SK-N-SH (cell line): Measurements from ENCODE around the gene KIF6. TPM values are rescaled to one million over a fixed set of nuclear protein-coding genes. Genes with fewer than 3 reads are reported as not detected.

Source experiments
- CTCF ChIA-PET: fragments of 300-600, 350-600 bp; formaldehyde crosslinking; extraction: SDS; loops from one replicate; lab custom pipeline; 2021; lab: Yijun Ruan, JAX
- POLR2A ChIA-PET: fragments of 350-600 bp; sonication (Branson Sonifier 250); formaldehyde crosslinking; extraction: SDS; loops from one replicate; lab custom pipeline; 2020; ENCODE audit warnings: antibody characterized with exemption, inconsistent platforms; lab: Yijun Ruan, JAX
- DNase-seq: peaks from one replicate; pipeline ENCODE4 v3.0.0; 2012
- H2AFZ ChIP-seq: fragments of 200-600 bp; sonication (generic); 2 replicates; pipeline ENCODE4 v1.8.1; 2016; ENCODE audit warnings: antibody characterized with exemption, mild to moderate bottlenecking, low read depth
- H3F3A ChIP-seq: fragments of 200-600 bp; sonication (generic); replicated peaks from 2 replicates; pipeline ENCODE3; 2016; ENCODE audit warnings: antibody characterized with exemption, mild to moderate bottlenecking; ENCODE audit not compliant: insufficient read depth
- H3K27ac ChIP-seq, 2 experiments: fragments of 200-500 bp in 1 of 2; fragments of 200-600 bp in 1 of 2; sonication (Bioruptor generic) in 1 of 2; sonication (generic), shearing (Covaris generic) in 1 of 2; 2 replicates each; pipeline versions ENCODE4 v1.5.1 to v1.6.1; 2014 to 2016; ENCODE audit warnings: low read depth in 2 of 2, inconsistent platforms in 1 of 2, low read length in 1 of 2, mild to moderate bottlenecking in 1 of 2, mixed read lengths in 1 of 2
- H3K27me3 ChIP-seq: fragments of 200-600 bp; sonication (generic), shearing (Covaris generic); 2 replicates; pipeline ENCODE4 v1.6.1; 2016; ENCODE audit warnings: mixed run types; ENCODE audit not compliant: insufficient read depth
- H3K36me3 ChIP-seq, 2 experiments: fragments of 200-500 bp in 1 of 2; fragments of 200-600 bp in 1 of 2; sonication (Bioruptor generic) in 1 of 2; sonication (generic) in 1 of 2; replicated peaks in 1 of 2; 2 replicates each; pipeline versions ENCODE3 to v1.5.1; 2014 to 2016; ENCODE audit warnings: low read length in 1 of 2, mild to moderate bottlenecking in 1 of 2; ENCODE audit not compliant: insufficient read depth in 2 of 2, control insufficient read depth in 1 of 2
- H3K4me1 ChIP-seq, 2 experiments: fragments of 200-500 bp in 1 of 2; fragments of 200-600 bp in 1 of 2; sonication (Bioruptor generic) in 1 of 2; sonication (generic), shearing (Covaris generic) in 1 of 2; 2 replicates each; pipeline versions ENCODE4 v1.5.1 to v1.6.1; 2014 to 2016; ENCODE audit warnings: low read depth in 1 of 2, low read length in 1 of 2, mixed run types in 1 of 2; ENCODE audit not compliant: insufficient read depth in 2 of 2, control insufficient read depth in 1 of 2
- H3K4me2 ChIP-seq: fragments of 200-600 bp; sonication (generic), shearing (Covaris generic); 2 replicates; pipeline ENCODE4 v1.6.1; 2017; ENCODE audit warnings: mixed run types
- H3K4me3 ChIP-seq, 2 experiments: fragments of 200-500 bp in 1 of 2; fragments of 200-600 bp in 1 of 2; sonication (Bioruptor generic) in 1 of 2; sonication (generic), shearing (Covaris generic) in 1 of 2; 2 replicates each; pipeline versions ENCODE4 v1.5.1 to v1.8.1; 2014 to 2016; ENCODE audit warnings: low read depth in 2 of 2, inconsistent platforms in 1 of 2, low read length in 1 of 2, mild to moderate bottlenecking in 1 of 2, mixed read lengths in 1 of 2, moderate library complexity in 1 of 2
- H3K79me2 ChIP-seq: fragments of 200-600 bp; sonication (generic); 2 replicates; pipeline ENCODE4 v1.8.1; 2017; ENCODE audit warnings: mild to moderate bottlenecking; ENCODE audit not compliant: insufficient read depth
- H3K9ac ChIP-seq: fragments of 200-600 bp; sonication (generic); 2 replicates; pipeline ENCODE4 v1.6.1; 2017; ENCODE audit warnings: mixed run types
- H3K9me2 ChIP-seq: fragments of 200-600 bp; sonication (generic); 2 replicates; pipeline ENCODE4 v1.6.1; 2017; ENCODE audit warnings: mixed run types
- H3K9me3 ChIP-seq: fragments of 200-600 bp; sonication (generic); 2 replicates; pipeline ENCODE4 v1.6.1; 2017; ENCODE audit warnings: mixed run types, mild to moderate bottlenecking, moderate library complexity
- H4K20me1 ChIP-seq: fragments of 200-600 bp; sonication (generic); 2 replicates; pipeline ENCODE4 v1.6.1; 2017; ENCODE audit warnings: mild to moderate bottlenecking, mixed run types; ENCODE audit not compliant: insufficient read depth
- CTCF ChIP-seq: fragments of 200-600 bp; sonication (generic); IDR thresholded peaks from 2 replicates; pipeline ENCODE4 v1.6.1; 2017; ENCODE audit warnings: antibody characterized with exemption, mild to moderate bottlenecking, moderate library complexity
- ELF1 ChIP-seq: IDR thresholded peaks from 2 replicates; pipeline ENCODE4 v1.4.0; 2012
- FOSL2 ChIP-seq: IDR thresholded peaks from 2 replicates; pipeline ENCODE4 v1.4.0; 2012; ENCODE audit warnings: low read depth, mild to moderate bottlenecking, moderate library complexity, borderline replicate concordance
- GABPA ChIP-seq: IDR thresholded peaks from 2 replicates; pipeline ENCODE4 v1.4.0; 2012; ENCODE audit warnings: low read depth, mild to moderate bottlenecking
- MEF2A ChIP-seq: IDR thresholded peaks from 2 replicates; pipeline ENCODE4 v1.4.0; 2012; ENCODE audit warnings: low read depth, borderline replicate concordance
- POLR2AphosphoS5 ChIP-seq: IDR thresholded peaks from 2 replicates; pipeline ENCODE4 v1.6.1; 2012; ENCODE audit warnings: low read depth, low read length
- RAD21 ChIP-seq: IDR thresholded peaks from 2 replicates; pipeline ENCODE4 v1.6.1; 2012; ENCODE audit warnings: mild to moderate bottlenecking, low read length
- RXRA ChIP-seq: IDR thresholded peaks from 2 replicates; pipeline ENCODE4 v1.4.0; 2012; ENCODE audit warnings: low read depth, mild to moderate bottlenecking, borderline replicate concordance
- SMC3 ChIP-seq: IDR thresholded peaks from 2 replicates; pipeline ENCODE4 v1.6.1; 2012; ENCODE audit warnings: low read depth, low read length, improper control_type of control experiment
- TAF1 ChIP-seq: IDR thresholded peaks from 2 replicates; pipeline ENCODE4 v1.6.1; 2012; ENCODE audit warnings: low read depth, mild to moderate bottlenecking, low read length, moderate library complexity, borderline replicate concordance
- TCF12 ChIP-seq: IDR thresholded peaks from 2 replicates; pipeline ENCODE4 v1.4.0; 2012
- USF2 ChIP-seq: fragments of 150-350 bp; IDR thresholded peaks from 2 replicates; pipeline ENCODE4 v1.6.1; 2017; ENCODE audit warnings: antibody characterized with exemption, low read length, low read depth, borderline replicate concordance
- WGBS: methylation state at CpG from one replicate; pipeline ENCODE4 v1.1.6; 2017; ENCODE audit warnings: low lambda C conversion rate; 5-methylcytosine and 5-hydroxymethylcytosine counted together
- polyA plus RNA-seq, 3 experiments: library from polyadenylated mRNA; depleted of rRNA; stranded (reverse); fragments of >200 nt; gene quantifications; 2 replicates each; pipeline ENCODE4 v1.2.3, GENCODE V29; 2012
- TF ChIP-seq, protein P1 (sequence below): IDR thresholded peaks from 2 replicates; pipeline ENCODE4 v1.4.0; 2012; ENCODE audit warnings: low read depth, borderline replicate concordance

KIF6 gene
- polyA plus RNA-seq, 1 of the 3 experiments (the other 2 are of a cell fraction) = 0.13 TPM

DNA sequence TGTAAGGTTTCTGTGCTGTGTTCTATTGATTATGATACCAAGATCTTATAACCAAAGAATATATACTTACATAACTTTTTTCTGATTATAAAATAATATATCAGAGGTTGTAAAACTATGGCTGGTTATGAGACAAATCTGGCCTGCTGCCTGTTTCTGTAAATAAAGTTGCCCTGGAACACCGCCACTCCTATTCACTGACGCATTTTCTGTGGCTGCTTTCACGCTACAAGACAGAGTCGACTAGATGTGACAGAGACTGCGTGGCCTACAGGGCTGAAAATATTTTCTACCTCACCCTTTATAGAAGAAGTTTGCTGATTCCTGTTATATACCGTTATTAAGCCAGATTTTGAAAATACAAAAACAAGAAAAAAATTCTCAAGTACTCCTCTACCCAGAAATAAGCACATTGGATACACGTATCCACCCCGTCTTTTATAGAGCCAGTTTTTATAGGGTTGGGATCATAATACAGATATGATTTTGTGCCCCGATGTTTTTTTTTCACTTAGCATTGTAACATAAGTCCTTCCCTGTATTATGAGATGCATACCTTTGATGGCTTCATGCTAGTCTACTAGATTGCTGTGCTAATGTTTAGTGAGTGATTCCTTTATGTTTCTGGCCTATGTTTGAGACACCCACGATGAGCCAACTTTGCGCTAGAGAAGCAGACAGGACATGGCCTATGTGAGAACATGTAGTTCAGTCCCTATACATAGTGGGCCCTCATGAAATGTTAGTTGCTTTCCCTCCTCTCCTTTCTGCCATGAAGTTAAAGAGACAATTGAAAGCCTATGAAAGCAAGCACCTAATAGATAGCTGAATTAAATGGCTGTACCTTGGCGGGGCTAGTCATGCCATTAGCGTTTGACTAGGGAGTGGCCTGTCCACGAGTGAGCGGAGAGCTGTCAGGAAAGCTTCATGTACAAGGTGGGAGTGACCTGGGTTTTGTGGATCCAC is 304.6 kb downstream of the KIF6 start:
- DNase-seq = no peak
- Histone ChIP-seq H3K4me3 (no peak overlapping the region), H3K27me3 (no peaks in the 10 kb centered on the region), H4K20me1 (no peaks in the 10 kb centered on the region), H3K27ac (no peak overlapping the region), H2AFZ (no peak overlapping the region), H3K4me1 (peaks cover 3 to 8% of the 10 kb centered on the region in 2 experiments; a peak in 2 of 4 replicates), H3F3A (no peaks in the 10 kb centered on the region), H3K79me2 (no peaks in the 10 kb centered on the region), H3K36me3 (no peaks in the 10 kb centered on the region), H3K9me2 (no peaks in the 10 kb centered on the region), H3K4me2 (no peak overlapping the region), H3K9ac (no peak overlapping the region), H3K9me3 (no peaks in the 10 kb centered on the region)
- 81% methylated on average over 15 of the region's 15 CpGs for WGBS
- ChIA-PET POLR2A (no interaction called here), CTCF (no interaction called here)
- no peak for TF ChIP-seq TCF12
- TF ChIP-seq, protein P1, sequence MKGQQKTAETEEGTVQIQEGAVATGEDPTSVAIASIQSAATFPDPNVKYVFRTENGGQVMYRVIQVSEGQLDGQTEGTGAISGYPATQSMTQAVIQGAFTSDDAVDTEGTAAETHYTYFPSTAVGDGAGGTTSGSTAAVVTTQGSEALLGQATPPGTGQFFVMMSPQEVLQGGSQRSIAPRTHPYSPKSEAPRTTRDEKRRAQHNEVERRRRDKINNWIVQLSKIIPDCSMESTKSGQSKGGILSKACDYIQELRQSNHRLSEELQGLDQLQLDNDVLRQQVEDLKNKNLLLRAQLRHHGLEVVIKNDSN = no peak
- TF ChIP-seq MEF2A = no peak

- H4K20me1 ChIP-seq = no peaks in the 10 kb centered on the region
- WGBS = 62% methylated on average over 3 of the region's 3 CpGs
- ChIA-PET CTCF (no interaction called here), POLR2A (no interaction called here)
- H2AFZ ChIP-seq = no peak overlapping the region
- H3K9me3 ChIP-seq = no peaks in the 10 kb centered on the region
- H3K9ac ChIP-seq = no peak overlapping the region
- H3K27ac ChIP-seq = no peak overlapping the region
- no peaks in the 10 kb centered on the region for H3F3A ChIP-seq
- H3K36me3 ChIP-seq = no peaks in the 10 kb centered on the region
- peaks cover 0 to 5% of the 10 kb centered on the region in 2 experiments; a peak in 1 of 4 replicates for H3K4me1 ChIP-seq
- TF ChIP-seq TCF12 = no peak
- TF ChIP-seq POLR2AphosphoS5 = no peak
- TF ChIP-seq RXRA = no peak
- no peak for TF ChIP-seq RAD21
- no peak for TF ChIP-seq FOSL2
- no peak for TF ChIP-seq CTCF
- TF ChIP-seq ELF1 = no peak
- TF ChIP-seq TAF1 = no peak
- TF ChIP-seq GABPA = no peak
- TF ChIP-seq SMC3 = no peak
- TF ChIP-seq USF2 = no peak
- no peak overlapping the region for H3K4me2 ChIP-seq
- DNase-seq = no peak
- no peaks in the 10 kb centered on the region for H3K9me2 ChIP-seq
- no peaks in the 10 kb centered on the region for H3K27me3 ChIP-seq
- H3K79me2 ChIP-seq = no peaks in the 10 kb centered on the region
- no peak overlapping the region for H3K4me3 ChIP-seq
These were observed 305.6 kb downstream of the KIF6 start for GRCh38 chr6:39419607-39420006.
